Stimulated activated effector memory CD8-positive, alpha-beta T cell treated with anti-CD3 and anti-CD28 coated beads, Interleukin-12 subunit alpha, Interleukin-12 subunit beta, amount 100 ng/mL, for 72 hours (primary cell): ENCODE results near the gene CREB1.

ENCODE experiments used
- ATAC-seq: fragments of 150-1000 bp; cut with Tn5 transposase; 2 replicates; pipeline ENCODE4 v1.10.0; 2021
- DNase-seq, 2 donors: peaks; one replicate each; pipeline ENCODE4 v3.0.0; 2021 to 2022; ENCODE audit warnings: low spot score in 2 of 2
- H3K27ac Mint-ChIP-seq: one replicate; pipeline ENCODE4 v1.8.0; 2022; ENCODE audit warnings: mild to moderate bottlenecking, mixed read lengths
- H3K36me3 Mint-ChIP-seq: one replicate; pipeline ENCODE4 v1.8.0; 2022; ENCODE audit warnings: mild to moderate bottlenecking, mixed read lengths
- H3K4me1 Mint-ChIP-seq: one replicate; pipeline ENCODE4 v1.8.0; 2022; ENCODE audit warnings: mixed read lengths
- H3K4me3 Mint-ChIP-seq: one replicate; pipeline ENCODE4 v1.8.0; 2022; ENCODE audit warnings: mild to moderate bottlenecking, mixed read lengths
- H3K9me3 Mint-ChIP-seq: one replicate; pipeline ENCODE4 v1.8.0; 2022; ENCODE audit warnings: mixed read lengths

CREB1 gene

GRCh38 chr2:207549145-207549544 lies 19.4 kb downstream of the CREB1 start:
- H3K4me3 Mint-ChIP-seq, result no peak overlapping the region
- H3K9me3 Mint-ChIP-seq, result no peaks in the 10 kb centered on the region
- peaks cover 47% of the 10 kb centered on the region for H3K36me3 Mint-ChIP-seq
- no peak for ATAC-seq
- no peak for DNase-seq
- H3K27ac Mint-ChIP-seq, result no peak overlapping the region
- peaks cover 54% of the 10 kb centered on the region for H3K4me1 Mint-ChIP-seq

GRCh38 chr2:207558079-207558491 lies 28.3 kb downstream of the CREB1 start:
- Mint-ChIP-seq H3K36me3 (peaks cover 92% of the 10 kb centered on the region), H3K27ac (no peak overlapping the region), H3K4me3 (no peak overlapping the region)

GRCh38 chr2:207561386-207562080 lies 31.8 kb downstream of the CREB1 start:
- DNase-seq, result no peak
- no peaks in the 10 kb centered on the region for H3K9me3 Mint-ChIP-seq
- no peak overlapping the region for H3K27ac Mint-ChIP-seq
- no peak for ATAC-seq
- H3K36me3 Mint-ChIP-seq, result peaks cover 96% of the 10 kb centered on the region
- H3K4me1 Mint-ChIP-seq, result peaks cover 14% of the 10 kb centered on the region
- H3K4me3 Mint-ChIP-seq, result no peak overlapping the region

More at GRCh38 chr2:207558079-207558491, 28.3 kb downstream of the CREB1 start:
- Mint-ChIP-seq H3K9me3 (no peaks in the 10 kb centered on the region), H3K4me1 (peaks cover 17% of the 10 kb centered on the region)
- DNase-seq, result no peak
- ATAC-seq, result no peak

- Mint-ChIP-seq H3K4me1 (peaks cover 6% of the 10 kb centered on the region), H3K36me3 (peaks cover 98% of the 10 kb centered on the region), H3K9me3 (no peaks in the 10 kb centered on the region), H3K4me3 (no peak overlapping the region), H3K27ac (peak overlapping the region; percentile 73)
- ATAC-seq, result no peak
- DNase-seq, result no peak
Measured at GRCh38 chr2:207565736-207566500, 36.2 kb downstream of the CREB1 start.

- H3K4me3 Mint-ChIP-seq, result no peak overlapping the region
- DNase-seq (no peak), ATAC-seq (no peak)
- H3K27ac Mint-ChIP-seq, result no peak overlapping the region
- H3K4me1 Mint-ChIP-seq, result peaks cover 5% of the 10 kb centered on the region
- no peaks in the 10 kb centered on the region for H3K9me3 Mint-ChIP-seq
- peaks cover 98% of the 10 kb centered on the region for H3K36me3 Mint-ChIP-seq
Measured at GRCh38 chr2:207567671-207568070, 37.9 kb downstream of the CREB1 start.

- Mint-ChIP-seq H3K27ac (no peak overlapping the region), H3K4me1 (no peaks in the 10 kb centered on the region), H3K9me3 (no peaks in the 10 kb centered on the region), H3K36me3 (peaks cover 100% of the 10 kb centered on the region), H3K4me3 (no peak overlapping the region)
- no peak for ATAC-seq
- DNase-seq, result no peak
Measured at GRCh38 chr2:207571370-207571769, 41.6 kb downstream of the CREB1 start.

- ATAC-seq (no peak), DNase-seq (no peak)
- Mint-ChIP-seq H3K4me3 (no peak overlapping the region), H3K27ac (peak overlapping the region; percentile 70), H3K4me1 (peaks cover 30% of the 10 kb centered on the region), H3K36me3 (peaks cover 99% of the 10 kb centered on the region), H3K9me3 (no peaks in the 10 kb centered on the region)
Measured at GRCh38 chr2:207584952-207585351, 55.2 kb downstream of the CREB1 start.

- no peak for DNase-seq
- Mint-ChIP-seq H3K4me3 (no peak overlapping the region), H3K36me3 (peaks cover 99% of the 10 kb centered on the region), H3K27ac (no peak overlapping the region), H3K4me1 (peaks cover 21% of the 10 kb centered on the region), H3K9me3 (no peaks in the 10 kb centered on the region)
- no peak for ATAC-seq
Measured at GRCh38 chr2:207587305-207587704, 57.5 kb downstream of the CREB1 start.

GRCh38 chr2:207589143-207589542 lies 59.4 kb downstream of the CREB1 start:
- no peak for DNase-seq
- ATAC-seq, result no peak
- Mint-ChIP-seq H3K4me3 (no peak overlapping the region), H3K4me1 (peaks cover 22% of the 10 kb centered on the region), H3K27ac (peak overlapping the region; percentile 39), H3K9me3 (no peaks in the 10 kb centered on the region), H3K36me3 (peaks cover 98% of the 10 kb centered on the region)

- DNase-seq, result no peak
- Mint-ChIP-seq H3K4me1 (peaks cover 12% of the 10 kb centered on the region), H3K4me3 (no peak overlapping the region), H3K27ac (peak overlapping the region; percentile 61), H3K36me3 (peaks cover 99% of the 10 kb centered on the region), H3K9me3 (no peaks in the 10 kb centered on the region)
- ATAC-seq, result no peak
Measured at GRCh38 chr2:207593277-207593676, 63.5 kb downstream of the CREB1 start.

- DNase-seq (no peak), ATAC-seq (no peak)
- H3K9me3 Mint-ChIP-seq, result no peaks in the 10 kb centered on the region
- peaks cover 9% of the 10 kb centered on the region for H3K4me1 Mint-ChIP-seq
- peaks cover 99% of the 10 kb centered on the region for H3K36me3 Mint-ChIP-seq
- no peak overlapping the region for H3K4me3 Mint-ChIP-seq
- H3K27ac Mint-ChIP-seq, result no peak overlapping the region
Measured at GRCh38 chr2:207594264-207594663, 64.5 kb downstream of the CREB1 start.

- DNase-seq (no peak), ATAC-seq (no peak)
- H3K9me3 Mint-ChIP-seq, result no peaks in the 10 kb centered on the region
- peaks cover 99% of the 10 kb centered on the region for H3K36me3 Mint-ChIP-seq
- peaks cover 6% of the 10 kb centered on the region for H3K4me1 Mint-ChIP-seq
- H3K4me3 Mint-ChIP-seq, result no peak overlapping the region
- H3K27ac Mint-ChIP-seq, result no peak overlapping the region
Measured at GRCh38 chr2:207594731-207595130, 65.0 kb downstream of the CREB1 start.

GRCh38 chr2:207599636-207600035 lies 69.9 kb downstream of the CREB1 start:
- Mint-ChIP-seq H3K36me3 (peaks cover 80% of the 10 kb centered on the region), H3K9me3 (no peaks in the 10 kb centered on the region), H3K4me3 (no peak overlapping the region), H3K4me1 (peaks cover 9% of the 10 kb centered on the region), H3K27ac (peak overlapping the region; percentile 12)
- DNase-seq, result no peak
- ATAC-seq, result no peak

- no peak for ATAC-seq
- Mint-ChIP-seq H3K36me3 (peaks cover 80% of the 10 kb centered on the region), H3K27ac (no peak overlapping the region), H3K4me1 (peaks cover 12% of the 10 kb centered on the region), H3K9me3 (no peaks in the 10 kb centered on the region), H3K4me3 (no peak overlapping the region)
- DNase-seq, result no peak
Measured at GRCh38 chr2:207600231-207600630, 70.5 kb downstream of the CREB1 start.

- DNase-seq (no peak), ATAC-seq (no peak)
- peaks cover 73% of the 10 kb centered on the region for H3K36me3 Mint-ChIP-seq
- H3K9me3 Mint-ChIP-seq, result no peaks in the 10 kb centered on the region
- H3K27ac Mint-ChIP-seq, result peak overlapping the region; percentile 11
- peaks cover 12% of the 10 kb centered on the region for H3K4me1 Mint-ChIP-seq
- H3K4me3 Mint-ChIP-seq, result no peak overlapping the region
Measured at GRCh38 chr2:207601774-207602173, 72.0 kb downstream of the CREB1 start.

GRCh38 chr2:207603486-207603885 lies 73.7 kb downstream of the CREB1 start:
- H3K4me3 Mint-ChIP-seq, result no peak overlapping the region
- H3K4me1 Mint-ChIP-seq, result peaks cover 12% of the 10 kb centered on the region
- ATAC-seq (no peak), DNase-seq (no peak)
- H3K9me3 Mint-ChIP-seq, result no peaks in the 10 kb centered on the region
- H3K27ac Mint-ChIP-seq, result peak overlapping the region; percentile 6
- peaks cover 56% of the 10 kb centered on the region for H3K36me3 Mint-ChIP-seq
